HepG2 (cell line): Measurements from ENCODE around the gene DUS2. TPM values are rescaled to one million over a fixed set of nuclear protein-coding genes. Genes with fewer than 3 reads are reported as not detected.
A peak's percentile ranks its signal among the peaks of the same experiment; 100 is the strongest.

Experiments
- FOSL2 ChIP-seq: sonication (generic); formaldehyde crosslinking; IDR thresholded peaks from 2 replicates; pipeline ENCODE4 v1.4.0; 2020; ENCODE audit warnings: missing genetic modification reagents
- HIVEP1 ChIP-seq: sonication (generic); formaldehyde crosslinking; IDR thresholded peaks from 2 replicates; pipeline ENCODE4 v1.4.0; 2020; ENCODE audit warnings: mild to moderate bottlenecking, missing genetic modification reagents
- POLR2AphosphoS5 ChIP-seq: IDR thresholded peaks from 2 replicates; pipeline ENCODE4 v1.6.1; 2012; ENCODE audit warnings: low read depth, low read length
- SRSF9 ChIP-seq: fragments of 200-400 bp; formaldehyde crosslinking; IDR thresholded peaks from 2 replicates; pipeline ENCODE4 v1.6.1; 2018; ENCODE audit warnings: borderline replicate concordance, mild to moderate bottlenecking, low read depth, low read length; ENCODE audit not compliant: insufficient read depth, poor library complexity, severe bottlenecking
- TCF7 ChIP-seq: sonication (generic); IDR thresholded peaks from 2 replicates; pipeline ENCODE4 v1.6.1; 2016; ENCODE audit warnings: antibody characterized with exemption, low read depth
- TRIM24 ChIP-seq: sonication (generic); formaldehyde crosslinking; IDR thresholded peaks from 2 replicates; pipeline ENCODE4 v1.8.0; 2022; ENCODE audit warnings: mild to moderate bottlenecking, missing genetic modification reagents
- WIZ ChIP-seq: sonication (generic); formaldehyde crosslinking; IDR thresholded peaks from 2 replicates; pipeline ENCODE4 v1.5.1; 2020; ENCODE audit warnings: mild to moderate bottlenecking, missing genetic modification reagents
- ZNF33A ChIP-seq: sonication (generic); formaldehyde crosslinking; IDR thresholded peaks from 2 replicates; pipeline ENCODE4 v1.5.1; 2020; ENCODE audit warnings: missing genetic modification reagents, mild to moderate bottlenecking, moderate library complexity, borderline replicate concordance
- polyA plus RNA-seq, 8 experiments: library from polyadenylated mRNA; depleted of rRNA in 3 of 8; stranded (reverse) in 7 of 8; unstranded in 1 of 8; fragments of >200 nt; fragmentation: Illumina TruSeq in 4 of 8; extraction: Trizol in 4 of 8; gene quantifications; 2 replicates each; pipeline versions ENCODE4 v1.2.1 to v1.2.3, GENCODE V29; 2011 to 2016; ENCODE audit warnings: low read depth in 4 of 8, missing spikeins in 1 of 8, mixed read lengths in 1 of 8; ENCODE audit not compliant: insufficient read depth in 1 of 8
- total RNA-seq, 5 experiments: library from RNA; depleted of rRNA; stranded (reverse); fragments of >200 nt; fragmentation: Illumina TruSeq; extraction: Trizol; gene quantifications; 2 replicates each; pipeline ENCODE4 v1.2.3, GENCODE V29; 2016; ENCODE audit warnings: low read depth in 1 of 5
- TF ChIP-seq, protein P1 (sequence below): sonication (generic); formaldehyde crosslinking; IDR thresholded peaks from 2 replicates; pipeline ENCODE4 v1.4.0; 2020; ENCODE audit warnings: mild to moderate bottlenecking, missing genetic modification reagents
- TF ChIP-seq, protein P2 (sequence below): sonication (generic); formaldehyde crosslinking; IDR thresholded peaks from 2 replicates; pipeline ENCODE4 v1.8.0; 2022; ENCODE audit warnings: mild to moderate bottlenecking, missing genetic modification reagents
- TF ChIP-seq, protein P3 (sequence below): sonication (generic); formaldehyde crosslinking; IDR thresholded peaks from 2 replicates; pipeline ENCODE4 v1.4.0; 2020; ENCODE audit warnings: mild to moderate bottlenecking, missing genetic modification reagents
- TF ChIP-seq, protein P4 (sequence below): sonication (generic); formaldehyde crosslinking; IDR thresholded peaks from 2 replicates; pipeline ENCODE4 v1.8.1; 2023; ENCODE audit warnings: missing genetic modification reagents, mild to moderate bottlenecking, borderline replicate concordance
- TF ChIP-seq, protein P5 (sequence below): sonication (generic); formaldehyde crosslinking; IDR thresholded peaks from 2 replicates; pipeline ENCODE4 v1.4.0; 2020; ENCODE audit warnings: missing genetic modification reagents

Gene DUS2
- total and polyA plus RNA-seq, 2 of the 13 experiments (the other 11 are each of a cell fraction or from before 2014, with no cell fraction given): 17.8 to 25.1 TPM

DNA sequence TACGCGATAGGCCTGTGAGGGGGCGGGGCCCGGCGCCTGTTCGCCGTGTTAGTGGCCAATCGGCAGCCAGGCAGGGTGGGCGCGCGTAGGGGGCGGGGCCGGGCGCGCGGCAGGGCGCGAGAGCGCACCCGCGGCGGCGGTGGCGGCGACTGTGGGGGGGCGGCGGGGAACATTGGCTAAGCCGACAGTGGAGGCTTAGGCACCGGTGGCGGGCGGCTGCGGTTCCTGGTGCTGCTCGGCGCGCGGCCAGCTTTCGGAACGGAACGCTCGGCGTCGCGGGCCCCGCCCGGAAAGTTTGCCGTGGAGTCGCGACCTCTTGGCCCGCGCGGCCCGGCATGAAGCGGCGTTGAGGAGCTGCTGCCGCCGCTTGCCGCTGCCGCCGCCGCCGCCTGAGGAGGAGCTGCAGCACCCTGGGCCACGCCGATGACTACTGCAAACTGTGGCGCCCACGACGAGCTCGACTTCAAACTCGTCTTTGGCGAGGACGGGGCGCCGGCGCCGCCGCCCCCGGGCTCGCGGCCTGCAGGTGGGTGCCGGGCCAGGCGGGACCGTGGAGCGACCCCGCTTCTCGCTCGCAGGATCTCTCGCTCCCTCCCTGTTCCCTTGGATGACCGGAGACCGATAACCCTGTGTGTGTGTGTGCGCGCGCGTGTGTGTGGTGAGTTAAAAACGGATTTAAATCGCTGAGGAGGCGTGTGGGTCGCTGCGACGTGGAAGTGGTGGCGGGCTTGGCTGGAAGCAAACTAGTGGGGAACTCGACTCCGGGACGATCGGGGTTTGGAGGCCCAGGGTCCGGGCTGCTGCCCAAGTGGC is 62.4 kb downstream of the DUS2 start, which contains the start of gene NFATC3 (continued):
- TF ChIP-seq SRSF9 (no peak), WIZ (no peak), ZNF33A (CRISPR knock-in tag) (no peak), TRIM24 (no peak), POLR2AphosphoS5 (peak; percentile 25; the same call in 1 of the 2 replicates), FOSL2 (CRISPR knock-in tag) (no peak), TCF7 (no peak), HIVEP1 (CRISPR knock-in tag) (no peak)
- TF ChIP-seq, protein P1, sequence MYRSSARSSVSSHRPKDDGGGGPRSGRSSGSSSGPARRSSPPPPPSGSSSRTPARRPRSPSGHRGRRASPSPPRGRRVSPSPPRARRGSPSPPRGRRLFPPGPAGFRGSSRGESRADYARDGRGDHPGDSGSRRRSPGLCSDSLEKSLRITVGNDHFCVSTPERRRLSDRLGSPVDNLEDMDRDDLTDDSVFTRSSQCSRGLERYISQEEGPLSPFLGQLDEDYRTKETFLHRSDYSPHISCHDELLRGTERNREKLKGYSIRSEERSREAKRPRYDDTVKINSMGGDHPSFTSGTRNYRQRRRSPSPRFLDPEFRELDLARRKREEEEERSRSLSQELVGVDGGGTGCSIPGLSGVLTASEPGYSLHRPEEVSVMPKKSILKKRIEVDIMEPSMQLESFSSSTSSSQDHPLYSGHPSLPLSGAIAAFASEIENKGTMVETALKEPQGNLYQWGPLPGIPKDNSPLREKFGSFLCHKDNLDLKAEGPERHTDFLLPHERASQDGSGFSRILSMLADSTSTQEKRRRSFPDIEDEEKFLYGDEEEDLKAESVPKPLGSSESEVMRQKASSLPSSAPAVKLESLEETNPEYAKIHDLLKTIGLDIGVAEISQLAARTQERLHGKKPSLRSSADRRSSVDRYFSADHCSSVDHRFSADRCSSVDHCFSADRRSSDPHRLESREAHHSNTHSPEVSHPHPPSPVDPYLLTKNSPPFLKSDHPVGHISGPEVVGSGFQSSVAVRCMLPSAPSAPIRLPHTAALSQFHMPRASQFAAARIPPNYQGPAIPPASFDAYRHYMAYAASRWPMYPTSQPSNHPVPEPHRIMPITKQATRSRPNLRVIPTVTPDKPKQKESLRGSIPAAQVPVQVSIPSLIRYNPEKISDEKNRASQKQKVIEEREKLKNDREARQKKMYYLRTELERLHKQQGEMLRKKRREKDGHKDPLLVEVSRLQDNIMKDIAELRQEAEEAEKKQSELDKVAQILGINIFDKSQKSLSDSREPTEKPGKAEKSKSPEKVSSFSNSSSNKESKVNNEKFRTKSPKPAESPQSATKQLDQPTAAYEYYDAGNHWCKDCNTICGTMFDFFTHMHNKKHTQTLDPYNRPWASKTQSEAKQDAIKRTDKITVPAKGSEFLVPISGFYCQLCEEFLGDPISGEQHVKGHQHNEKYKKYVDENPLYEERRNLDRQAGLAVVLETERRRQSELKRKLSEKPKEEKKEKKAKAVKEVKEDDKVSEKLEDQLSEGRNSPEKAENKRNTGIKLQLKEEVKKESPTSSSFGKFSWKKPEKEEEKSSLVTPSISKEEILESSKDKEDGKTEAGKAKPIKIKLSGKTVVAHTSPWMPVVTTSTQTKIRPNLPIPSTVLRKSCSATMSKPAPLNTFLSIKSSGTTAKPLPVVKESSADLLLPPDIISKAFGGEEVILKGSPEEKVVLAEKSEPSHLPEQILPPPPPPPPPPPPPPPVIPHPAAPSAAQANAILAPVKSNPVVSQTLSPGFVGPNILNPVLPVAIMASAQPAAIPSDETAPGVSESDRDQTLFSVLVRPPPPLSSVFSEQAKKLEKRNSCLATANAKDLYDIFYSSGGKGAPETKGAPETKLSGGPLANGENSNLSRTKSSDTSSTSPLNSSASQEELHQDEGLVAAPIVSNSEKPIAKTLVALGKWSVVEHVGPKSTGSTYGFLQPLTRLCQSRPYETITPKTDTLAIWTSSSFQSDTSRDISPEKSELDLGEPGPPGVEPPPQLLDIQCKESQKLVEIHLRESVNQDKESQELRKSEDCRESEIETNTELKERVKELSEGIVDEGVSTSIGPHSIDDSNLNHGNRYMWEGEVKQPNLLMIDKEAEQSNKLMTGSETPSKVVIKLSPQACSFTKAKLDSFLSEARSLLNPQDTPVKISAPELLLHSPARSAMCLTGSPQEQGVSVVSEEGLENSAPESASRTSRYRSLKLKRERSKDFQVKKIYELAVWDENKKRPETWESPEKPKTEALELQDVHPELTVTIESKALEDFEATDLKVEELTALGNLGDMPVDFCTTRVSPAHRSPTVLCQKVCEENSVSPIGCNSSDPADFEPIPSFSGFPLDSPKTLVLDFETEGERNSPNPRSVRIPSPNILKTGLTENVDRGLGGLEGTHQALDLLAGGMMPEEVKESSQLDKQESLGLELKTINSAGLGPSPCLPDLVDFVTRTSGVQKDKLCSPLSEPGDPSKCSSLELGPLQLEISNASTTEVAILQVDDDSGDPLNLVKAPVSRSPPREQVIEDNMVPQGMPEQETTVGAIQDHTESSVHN: no peak
- TF ChIP-seq, protein P2, sequence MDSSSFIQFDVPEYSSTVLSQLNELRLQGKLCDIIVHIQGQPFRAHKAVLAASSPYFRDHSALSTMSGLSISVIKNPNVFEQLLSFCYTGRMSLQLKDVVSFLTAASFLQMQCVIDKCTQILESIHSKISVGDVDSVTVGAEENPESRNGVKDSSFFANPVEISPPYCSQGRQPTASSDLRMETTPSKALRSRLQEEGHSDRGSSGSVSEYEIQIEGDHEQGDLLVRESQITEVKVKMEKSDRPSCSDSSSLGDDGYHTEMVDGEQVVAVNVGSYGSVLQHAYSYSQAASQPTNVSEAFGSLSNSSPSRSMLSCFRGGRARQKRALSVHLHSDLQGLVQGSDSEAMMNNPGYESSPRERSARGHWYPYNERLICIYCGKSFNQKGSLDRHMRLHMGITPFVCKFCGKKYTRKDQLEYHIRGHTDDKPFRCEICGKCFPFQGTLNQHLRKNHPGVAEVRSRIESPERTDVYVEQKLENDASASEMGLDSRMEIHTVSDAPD (CRISPR knock-in tag): no peak
- TF ChIP-seq, protein P3, sequence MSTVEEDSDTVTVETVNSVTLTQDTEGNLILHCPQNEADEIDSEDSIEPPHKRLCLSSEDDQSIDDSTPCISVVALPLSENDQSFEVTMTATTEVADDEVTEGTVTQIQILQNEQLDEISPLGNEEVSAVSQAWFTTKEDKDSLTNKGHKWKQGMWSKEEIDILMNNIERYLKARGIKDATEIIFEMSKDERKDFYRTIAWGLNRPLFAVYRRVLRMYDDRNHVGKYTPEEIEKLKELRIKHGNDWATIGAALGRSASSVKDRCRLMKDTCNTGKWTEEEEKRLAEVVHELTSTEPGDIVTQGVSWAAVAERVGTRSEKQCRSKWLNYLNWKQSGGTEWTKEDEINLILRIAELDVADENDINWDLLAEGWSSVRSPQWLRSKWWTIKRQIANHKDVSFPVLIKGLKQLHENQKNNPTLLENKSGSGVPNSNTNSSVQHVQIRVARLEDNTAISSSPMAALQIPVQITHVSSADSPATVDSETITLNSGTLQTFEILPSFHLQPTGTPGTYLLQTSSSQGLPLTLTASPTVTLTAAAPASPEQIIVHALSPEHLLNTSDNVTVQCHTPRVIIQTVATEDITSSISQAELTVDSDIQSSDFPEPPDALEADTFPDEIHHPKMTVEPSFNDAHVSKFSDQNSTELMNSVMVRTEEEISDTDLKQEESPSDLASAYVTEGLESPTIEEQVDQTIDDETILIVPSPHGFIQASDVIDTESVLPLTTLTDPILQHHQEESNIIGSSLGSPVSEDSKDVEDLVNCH: no peak
- TF ChIP-seq, protein P4, sequence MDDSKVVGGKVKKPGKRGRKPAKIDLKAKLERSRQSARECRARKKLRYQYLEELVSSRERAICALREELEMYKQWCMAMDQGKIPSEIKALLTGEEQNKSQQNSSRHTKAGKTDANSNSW (CRISPR knock-in tag): no peak
- TF ChIP-seq, protein P5, sequence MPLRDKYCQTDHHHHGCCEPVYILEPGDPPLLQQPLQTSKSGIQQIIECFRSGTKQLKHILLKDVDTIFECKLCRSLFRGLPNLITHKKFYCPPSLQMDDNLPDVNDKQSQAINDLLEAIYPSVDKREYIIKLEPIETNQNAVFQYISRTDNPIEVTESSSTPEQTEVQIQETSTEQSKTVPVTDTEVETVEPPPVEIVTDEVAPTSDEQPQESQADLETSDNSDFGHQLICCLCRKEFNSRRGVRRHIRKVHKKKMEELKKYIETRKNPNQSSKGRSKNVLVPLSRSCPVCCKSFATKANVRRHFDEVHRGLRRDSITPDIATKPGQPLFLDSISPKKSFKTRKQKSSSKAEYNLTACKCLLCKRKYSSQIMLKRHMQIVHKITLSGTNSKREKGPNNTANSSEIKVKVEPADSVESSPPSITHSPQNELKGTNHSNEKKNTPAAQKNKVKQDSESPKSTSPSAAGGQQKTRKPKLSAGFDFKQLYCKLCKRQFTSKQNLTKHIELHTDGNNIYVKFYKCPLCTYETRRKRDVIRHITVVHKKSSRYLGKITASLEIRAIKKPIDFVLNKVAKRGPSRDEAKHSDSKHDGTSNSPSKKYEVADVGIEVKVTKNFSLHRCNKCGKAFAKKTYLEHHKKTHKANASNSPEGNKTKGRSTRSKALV: no peak
